Peyer's patch (tissue), 4 donors: ENCODE results near the gene ZCCHC14.

Experiments used
- CTCF ChIP-seq, 6 experiments: fragments of 450-650 bp in 4 of 6; fragments of 200-600 bp in 2 of 6; sonication (generic) in 1 of 6; IDR thresholded peaks; one replicate each; pipeline ENCODE4 v1.5.1; 2017 to 2019; ENCODE audit warnings: antibody characterized with exemption in 6 of 6, mild to moderate bottlenecking in 3 of 6, moderate library complexity in 1 of 6
- POLR2A ChIP-seq, 2 donors: fragments of 450-650 bp; IDR thresholded peaks; one replicate each; pipeline ENCODE4 v1.5.1; 2017; ENCODE audit warnings: antibody characterized with exemption in 2 of 2, mild to moderate bottlenecking in 2 of 2, moderate library complexity in 2 of 2

DNA sequence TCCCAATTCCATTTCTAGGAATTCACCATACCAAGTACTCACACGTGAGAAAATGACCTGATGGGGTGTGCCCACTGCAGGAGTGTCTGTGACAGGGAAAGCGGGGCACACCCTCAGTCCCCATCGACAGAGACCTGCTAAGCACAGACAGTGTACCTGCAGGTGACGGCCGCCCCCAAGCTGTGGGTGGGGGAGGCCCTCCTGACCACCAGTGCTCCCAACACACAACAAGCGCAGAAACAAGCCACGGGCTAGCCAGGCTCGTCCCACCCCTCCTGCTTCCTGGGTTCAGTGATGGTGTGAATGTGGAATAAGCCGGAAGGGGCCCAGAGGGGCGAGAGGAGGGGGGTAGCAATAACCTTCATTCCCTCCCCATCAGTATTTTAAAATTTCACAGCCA lies 31.9 kb downstream of the ZCCHC14 start:
- TF ChIP-seq CTCF (IDR thresholded peaks at IDR 0.05) (no peak), POLR2A (IDR thresholded peaks at IDR 0.05) (no peak)
